ENCODE data around the gene MEIOSIN. TPM values are rescaled to one million over a fixed set of nuclear protein-coding genes. Genes with fewer than 3 reads are reported as not detected.
A peak's percentile ranks its signal among the peaks of the same experiment; 100 is the strongest.

The MEIOSIN gene
- total RNA-seq, 4 donors from 2014 or later = not detected

GRCh38 chr19:45777395-45777961 is 44.2 kb downstream of the MEIOSIN start:
- peak overlapping the region in 3 of 4 donors; percentile 88 to 97 (median 96) for H3K27ac ChIP-seq
- ATAC-seq = no peak

GRCh38 chr19:45778010-45778661 is 44.9 kb downstream of the MEIOSIN start:
- Histone ChIP-seq H3K36me3 (peaks cover 0 to 48% of the 10 kb centered on the region in 2 donors), H3K4me3 (no peak overlapping the region), H3K27me3 (no peaks in the 10 kb centered on the region), H3K27ac (peak overlapping the region in 3 of 4 donors; percentile 88 to 97 (median 96)), H3K4me1 (peaks cover 0 to 67% (median 5%) of the 10 kb centered on the region in 3 donors), H3K9me3 (no peaks in the 10 kb centered on the region)
- 78 to 100% methylated on average over 1 to 8 of the region's 28 CpGs for WGBS, 2 donors (ENCODE audit: low coverage in 1 of 2)
- TF ChIP-seq POLR2AphosphoS5 (IDR thresholded peaks at IDR 0.05) (no peak), EP300 (IDR thresholded peaks at IDR 0.05) (no peak), POLR2A (IDR thresholded peaks at IDR 0.05) (no peak), CTCF (IDR thresholded peaks at IDR 0.05) (no peak)
- no peak for ATAC-seq

More at GRCh38 chr19:45777395-45777961, 44.2 kb downstream of the MEIOSIN start:
- Histone ChIP-seq H3K36me3 (peaks cover 0 to 55% of the 10 kb centered on the region in 2 donors), H3K4me1 (peaks cover 0 to 67% (median 4%) of the 10 kb centered on the region in 3 donors), H3K27me3 (no peaks in the 10 kb centered on the region), H3K4me3 (no peak overlapping the region), H3K9me3 (no peaks in the 10 kb centered on the region)
- TF ChIP-seq POLR2AphosphoS5 (IDR thresholded peaks at IDR 0.05) (no peak), EP300 (IDR thresholded peaks at IDR 0.05) (no peak), CTCF (IDR thresholded peaks at IDR 0.05) (no peak), POLR2A (IDR thresholded peaks at IDR 0.05) (no peak)
- 86 to 94% methylated on average over 1 to 11 of the region's 34 CpGs for WGBS, 2 donors (ENCODE audit: low coverage in 1 of 2)

- no peaks in the 10 kb centered on the region for H3K9me3 ChIP-seq
- ATAC-seq = peak; percentile 86
- peaks cover 8 to 76% (median 18%) of the 10 kb centered on the region in 3 donors for H3K4me1 ChIP-seq
- WGBS, 2 donors (ENCODE audit: low coverage in 1 of 2) = 22% methylated on average over 7 of the region's 48 CpGs; no CpG with 5 or more reads in 1 of the 2 donors
- peak in 3 of 4 experiments; percentile 81 to 87 (median 84) for TF ChIP-seq CTCF (IDR thresholded peaks at IDR 0.05)
- TF ChIP-seq POLR2AphosphoS5 (IDR thresholded peaks at IDR 0.05) = peak; percentile 31
- TF ChIP-seq EP300 (IDR thresholded peaks at IDR 0.05) = no peak
- H3K36me3 ChIP-seq = peaks cover 0 to 37% of the 10 kb centered on the region in 2 donors
- peak overlapping the region; percentile 66 to 90 for H3K4me3 ChIP-seq
- H3K27me3 ChIP-seq = no peaks in the 10 kb centered on the region
- peak overlapping the region; percentile 75 to 97 (median 92) for H3K27ac ChIP-seq
Observed at GRCh38 chr19:45779231-45780145, 46.2 kb downstream of the MEIOSIN start.

- Histone ChIP-seq H3K9me3 (no peaks in the 10 kb centered on the region), H3K27me3 (no peaks in the 10 kb centered on the region), H3K4me3 (peak overlapping the region; percentile 66 to 90), H3K4me1 (peaks cover 8 to 82% (median 23%) of the 10 kb centered on the region in 3 donors), H3K36me3 (peaks cover 0 to 32% of the 10 kb centered on the region in 2 donors), H3K27ac (peak overlapping the region; percentile 75 to 97 (median 92))
- 34% methylated on average over 4 of the region's 4 CpGs; no CpG with 5 or more reads in 1 of the 2 donors for WGBS, 2 donors (ENCODE audit: low coverage in 1 of 2)
- ATAC-seq = no peak
- TF ChIP-seq POLR2AphosphoS5 (IDR thresholded peaks at IDR 0.05) = no peak
- no peak for TF ChIP-seq CTCF (IDR thresholded peaks at IDR 0.05)
- TF ChIP-seq POLR2A (IDR thresholded peaks at IDR 0.05) = no peak
- TF ChIP-seq EP300 (IDR thresholded peaks at IDR 0.05) = no peak
Observed at GRCh38 chr19:45780146-45780447, 46.9 kb downstream of the MEIOSIN start.

All from gastroesophageal sphincter (tissue), 4 donors.